HepG2 (cell line): ENCODE measurements around the gene ZFP92. TPM values are rescaled to one million over a fixed set of nuclear protein-coding genes. Genes with fewer than 3 reads are reported as not detected.

Experiments
- ARHGAP35 ChIP-seq: sonication (generic); formaldehyde crosslinking; IDR thresholded peaks from 2 replicates; pipeline ENCODE4 v1.9.0; 2022; ENCODE audit warnings: mild to moderate bottlenecking, inconsistent platforms, moderate library complexity, missing genetic modification reagents, borderline replicate concordance
- FUBP1 ChIP-seq: sonication (generic); formaldehyde crosslinking; IDR thresholded peaks from 2 replicates; pipeline ENCODE4 v1.5.1; 2020; ENCODE audit warnings: missing genetic modification reagents, mild to moderate bottlenecking, borderline replicate concordance
- KAT7 ChIP-seq: IDR thresholded peaks from 2 replicates; pipeline ENCODE4 v1.6.1; 2018; ENCODE audit warnings: borderline replicate concordance, missing compliant biosample characterization
- KLF16 ChIP-seq, 2 experiments: sonication (generic) in 1 of 2; formaldehyde crosslinking in 1 of 2; IDR thresholded peaks; 2 replicates each; pipeline versions ENCODE4 v1.6.1 to v1.8.0; 2016 to 2023; ENCODE audit warnings: missing genetic modification reagents in 2 of 2, missing compliant biosample characterization in 1 of 2
- MBNL3 ChIP-seq: fragments of 250-450 bp; sonication (Bioruptor Pico); conservative IDR thresholded peaks from 2 replicates; pipeline ENCODE4 v1.8.0; 2022; ENCODE audit warnings: mild to moderate bottlenecking, inconsistent platforms
- MED1 ChIP-seq: sonication (generic); formaldehyde crosslinking; IDR thresholded peaks from 2 replicates; pipeline ENCODE4 v1.4.0; 2020; ENCODE audit warnings: missing genetic modification reagents
- NFRKB ChIP-seq: fragments of 450-650 bp; IDR thresholded peaks from 2 replicates; pipeline ENCODE4 v1.6.1; 2017
- NONO ChIP-seq, 2 experiments: fragments of 450-650 bp in 1 of 2; sonication (generic) in 1 of 2; formaldehyde crosslinking in 1 of 2; IDR thresholded peaks in 1 of 2; conservative IDR thresholded peaks in 1 of 2; 2 replicates each; pipeline versions ENCODE4 v1.6.1 to v1.8.0; 2017 to 2022; ENCODE audit warnings: mild to moderate bottlenecking in 1 of 2, missing genetic modification reagents in 1 of 2, moderate library complexity in 1 of 2
- RNF2 ChIP-seq: fragments of 450-650 bp; conservative IDR thresholded peaks from 2 replicates; pipeline ENCODE4 v1.6.1; 2016; ENCODE audit warnings: low read depth
- SUZ12 ChIP-seq: fragments of 150-350 bp; IDR thresholded peaks from 2 replicates; pipeline ENCODE4 v1.6.1; 2014; ENCODE audit warnings: low read depth, low read length
- XBP1 ChIP-seq: sonication (generic); formaldehyde crosslinking; IDR thresholded peaks from 2 replicates; pipeline ENCODE4 v1.5.0; 2020; ENCODE audit warnings: missing genetic modification reagents
- ZFYVE20 ChIP-seq: sonication (generic); formaldehyde crosslinking; IDR thresholded peaks from 2 replicates; pipeline ENCODE4 v1.8.0; 2023; ENCODE audit warnings: low read depth, mild to moderate bottlenecking, moderate library complexity, missing genetic modification reagents, borderline replicate concordance
- ZNF460 ChIP-seq: sonication (generic); formaldehyde crosslinking; IDR thresholded peaks from 2 replicates; pipeline ENCODE4 v1.5.1; 2020; ENCODE audit warnings: missing genetic modification reagents, mild to moderate bottlenecking, borderline replicate concordance
- ZNF512 ChIP-seq: sonication (generic); formaldehyde crosslinking; IDR thresholded peaks from 2 replicates; pipeline ENCODE4 v1.4.0; 2020; ENCODE audit warnings: mild to moderate bottlenecking, missing genetic modification reagents
- ZNF569 ChIP-seq: sonication (generic); formaldehyde crosslinking; IDR thresholded peaks from 2 replicates; pipeline ENCODE4 v1.5.0; 2020; ENCODE audit warnings: mild to moderate bottlenecking, missing genetic modification reagents, moderate library complexity, borderline replicate concordance
- polyA plus RNA-seq, 8 experiments: library from polyadenylated mRNA; depleted of rRNA in 3 of 8; stranded (reverse) in 7 of 8; unstranded in 1 of 8; fragments of >200 nt; fragmentation: Illumina TruSeq in 4 of 8; extraction: Trizol in 4 of 8; gene quantifications; 2 replicates each; pipeline versions ENCODE4 v1.2.1 to v1.2.3, GENCODE V29; 2011 to 2016; ENCODE audit warnings: low read depth in 4 of 8, missing spikeins in 1 of 8, mixed read lengths in 1 of 8; ENCODE audit not compliant: insufficient read depth in 1 of 8
- total RNA-seq, 5 experiments: library from RNA; depleted of rRNA; stranded (reverse); fragments of >200 nt; fragmentation: Illumina TruSeq; extraction: Trizol; gene quantifications; 2 replicates each; pipeline ENCODE4 v1.2.3, GENCODE V29; 2016; ENCODE audit warnings: low read depth in 1 of 5
- TF ChIP-seq, protein P1 (sequence below): IDR thresholded peaks from 2 replicates; pipeline ENCODE4 v1.4.0; 2020; ENCODE audit warnings: mild to moderate bottlenecking, missing genetic modification reagents

Gene ZFP92
- total and polyA plus RNA-seq, 2 of the 13 experiments (the other 11 are each of a cell fraction or from before 2014, with no cell fraction given) = 0.02 TPM; not detected in 1

GRCh38 chrX:153409414-153410101, 1.7 kb upstream of the ZFP92 start (continued):
- TF ChIP-seq ZNF569 (CRISPR knock-in tag) (no peak), MED1 (CRISPR knock-in tag) (no peak; the same call in 1 of the 2 replicates), KAT7 (CRISPR knock-in tag) (no peak), ZNF512 (CRISPR knock-in tag) (no peak), NONO (IDR thresholded peaks at IDR 0.05) (no peak), NONO (CRISPR knock-in tag; conservative IDR thresholded peaks at IDR 0.05) (0 out of 2 replicates have a peak, but pooled peaks have one; percentile 26), FUBP1 (CRISPR knock-in tag) (no peak), ZNF460 (CRISPR knock-in tag) (no peak), MBNL3 (CRISPR knock-in tag) (no peak), XBP1 (CRISPR knock-in tag) (no peak), RNF2 (no peak), ARHGAP35 (CRISPR knock-in tag) (0 out of 2 replicates have a peak, but pooled peaks have one; percentile 19), ZFYVE20 (CRISPR knock-in tag) (no peak), KLF16 (CRISPR knock-in tag; IDR thresholded peaks at IDR 0.05) (no peak), SUZ12 (no peak), NFRKB (no peak)
- TF ChIP-seq, protein P1, sequence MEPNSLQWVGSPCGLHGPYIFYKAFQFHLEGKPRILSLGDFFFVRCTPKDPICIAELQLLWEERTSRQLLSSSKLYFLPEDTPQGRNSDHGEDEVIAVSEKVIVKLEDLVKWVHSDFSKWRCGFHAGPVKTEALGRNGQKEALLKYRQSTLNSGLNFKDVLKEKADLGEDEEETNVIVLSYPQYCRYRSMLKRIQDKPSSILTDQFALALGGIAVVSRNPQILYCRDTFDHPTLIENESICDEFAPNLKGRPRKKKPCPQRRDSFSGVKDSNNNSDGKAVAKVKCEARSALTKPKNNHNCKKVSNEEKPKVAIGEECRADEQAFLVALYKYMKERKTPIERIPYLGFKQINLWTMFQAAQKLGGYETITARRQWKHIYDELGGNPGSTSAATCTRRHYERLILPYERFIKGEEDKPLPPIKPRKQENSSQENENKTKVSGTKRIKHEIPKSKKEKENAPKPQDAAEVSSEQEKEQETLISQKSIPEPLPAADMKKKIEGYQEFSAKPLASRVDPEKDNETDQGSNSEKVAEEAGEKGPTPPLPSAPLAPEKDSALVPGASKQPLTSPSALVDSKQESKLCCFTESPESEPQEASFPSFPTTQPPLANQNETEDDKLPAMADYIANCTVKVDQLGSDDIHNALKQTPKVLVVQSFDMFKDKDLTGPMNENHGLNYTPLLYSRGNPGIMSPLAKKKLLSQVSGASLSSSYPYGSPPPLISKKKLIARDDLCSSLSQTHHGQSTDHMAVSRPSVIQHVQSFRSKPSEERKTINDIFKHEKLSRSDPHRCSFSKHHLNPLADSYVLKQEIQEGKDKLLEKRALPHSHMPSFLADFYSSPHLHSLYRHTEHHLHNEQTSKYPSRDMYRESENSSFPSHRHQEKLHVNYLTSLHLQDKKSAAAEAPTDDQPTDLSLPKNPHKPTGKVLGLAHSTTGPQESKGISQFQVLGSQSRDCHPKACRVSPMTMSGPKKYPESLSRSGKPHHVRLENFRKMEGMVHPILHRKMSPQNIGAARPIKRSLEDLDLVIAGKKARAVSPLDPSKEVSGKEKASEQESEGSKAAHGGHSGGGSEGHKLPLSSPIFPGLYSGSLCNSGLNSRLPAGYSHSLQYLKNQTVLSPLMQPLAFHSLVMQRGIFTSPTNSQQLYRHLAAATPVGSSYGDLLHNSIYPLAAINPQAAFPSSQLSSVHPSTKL (CRISPR knock-in tag) = no peak; the same call in 1 of the 2 replicates
